Measurements from ENCODE around the gene DPM3.

DPM3 gene

DNA sequence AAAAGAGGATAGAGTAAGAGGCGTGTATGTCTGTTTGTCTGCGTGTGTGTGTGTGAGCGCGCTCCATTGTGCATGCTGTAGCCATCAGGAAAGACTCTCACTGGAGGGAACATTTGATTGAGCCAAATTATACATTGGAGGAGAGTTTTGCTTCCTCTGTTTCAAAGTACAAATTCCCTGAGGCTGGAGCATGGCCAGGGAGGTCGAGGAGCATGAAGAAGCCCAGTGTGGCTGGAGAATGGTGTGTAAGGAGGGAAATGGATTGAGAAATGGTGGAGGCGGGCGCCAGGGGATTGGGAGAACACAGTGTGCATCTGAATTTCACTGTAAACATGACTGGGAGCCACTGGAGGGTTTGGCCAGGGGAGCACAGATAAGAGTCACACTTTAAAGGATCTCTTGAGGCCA lies 34.7 kb downstream of the DPM3 start:
- H3K4me1 ChIP-seq (ENCODE audit: low read length) = no peaks in the 10 kb centered on the region
- no peaks in the 10 kb centered on the region for H3K9me3 ChIP-seq (replicated peaks; ENCODE audit: insufficient read depth, low read length)
- no peak for DNase-seq
- no peak overlapping the region for H3K27ac ChIP-seq (ENCODE audit: low read length)
- no peaks in the 10 kb centered on the region for H4K20me1 ChIP-seq (ENCODE audit: insufficient read depth, low read length)
- no peak overlapping the region for H3K4me2 ChIP-seq (ENCODE audit: low read depth, low read length)
- no peaks in the 10 kb centered on the region for H3F3A ChIP-seq (ENCODE audit: insufficient read depth, low read length)
- TF ChIP-seq EZH2phosphoT487 (IDR thresholded peaks at IDR 0.05; ENCODE audit: low read length) (no peak), EZH2 (optimal IDR thresholded peaks at IDR 0.05; ENCODE audit: low read depth, low read length) (no peak)
- TF ChIP-seq, protein P1, sequence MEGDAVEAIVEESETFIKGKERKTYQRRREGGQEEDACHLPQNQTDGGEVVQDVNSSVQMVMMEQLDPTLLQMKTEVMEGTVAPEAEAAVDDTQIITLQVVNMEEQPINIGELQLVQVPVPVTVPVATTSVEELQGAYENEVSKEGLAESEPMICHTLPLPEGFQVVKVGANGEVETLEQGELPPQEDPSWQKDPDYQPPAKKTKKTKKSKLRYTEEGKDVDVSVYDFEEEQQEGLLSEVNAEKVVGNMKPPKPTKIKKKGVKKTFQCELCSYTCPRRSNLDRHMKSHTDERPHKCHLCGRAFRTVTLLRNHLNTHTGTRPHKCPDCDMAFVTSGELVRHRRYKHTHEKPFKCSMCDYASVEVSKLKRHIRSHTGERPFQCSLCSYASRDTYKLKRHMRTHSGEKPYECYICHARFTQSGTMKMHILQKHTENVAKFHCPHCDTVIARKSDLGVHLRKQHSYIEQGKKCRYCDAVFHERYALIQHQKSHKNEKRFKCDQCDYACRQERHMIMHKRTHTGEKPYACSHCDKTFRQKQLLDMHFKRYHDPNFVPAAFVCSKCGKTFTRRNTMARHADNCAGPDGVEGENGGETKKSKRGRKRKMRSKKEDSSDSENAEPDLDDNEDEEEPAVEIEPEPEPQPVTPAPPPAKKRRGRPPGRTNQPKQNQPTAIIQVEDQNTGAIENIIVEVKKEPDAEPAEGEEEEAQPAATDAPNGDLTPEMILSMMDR (IDR thresholded peaks at IDR 0.05; ENCODE audit: low read length) = no peak
- H3K4me3 ChIP-seq (ENCODE audit: low read length) = no peak overlapping the region
- H3K9me2 ChIP-seq (replicated peaks; ENCODE audit: insufficient read depth, low read length) = no peaks in the 10 kb centered on the region
- H3K36me3 ChIP-seq (replicated peaks; ENCODE audit: insufficient read depth, low read length) = no peaks in the 10 kb centered on the region
- no peak overlapping the region for H2AFZ ChIP-seq (ENCODE audit: low read length)
- no peak overlapping the region for H3K9ac ChIP-seq (ENCODE audit: low read length)
- no peaks in the 10 kb centered on the region for H3K79me2 ChIP-seq (ENCODE audit: low read length)
- H3K27me3 ChIP-seq (replicated peaks; ENCODE audit: insufficient read depth, low read length) = peaks cover 30% of the 10 kb centered on the region

DNA sequence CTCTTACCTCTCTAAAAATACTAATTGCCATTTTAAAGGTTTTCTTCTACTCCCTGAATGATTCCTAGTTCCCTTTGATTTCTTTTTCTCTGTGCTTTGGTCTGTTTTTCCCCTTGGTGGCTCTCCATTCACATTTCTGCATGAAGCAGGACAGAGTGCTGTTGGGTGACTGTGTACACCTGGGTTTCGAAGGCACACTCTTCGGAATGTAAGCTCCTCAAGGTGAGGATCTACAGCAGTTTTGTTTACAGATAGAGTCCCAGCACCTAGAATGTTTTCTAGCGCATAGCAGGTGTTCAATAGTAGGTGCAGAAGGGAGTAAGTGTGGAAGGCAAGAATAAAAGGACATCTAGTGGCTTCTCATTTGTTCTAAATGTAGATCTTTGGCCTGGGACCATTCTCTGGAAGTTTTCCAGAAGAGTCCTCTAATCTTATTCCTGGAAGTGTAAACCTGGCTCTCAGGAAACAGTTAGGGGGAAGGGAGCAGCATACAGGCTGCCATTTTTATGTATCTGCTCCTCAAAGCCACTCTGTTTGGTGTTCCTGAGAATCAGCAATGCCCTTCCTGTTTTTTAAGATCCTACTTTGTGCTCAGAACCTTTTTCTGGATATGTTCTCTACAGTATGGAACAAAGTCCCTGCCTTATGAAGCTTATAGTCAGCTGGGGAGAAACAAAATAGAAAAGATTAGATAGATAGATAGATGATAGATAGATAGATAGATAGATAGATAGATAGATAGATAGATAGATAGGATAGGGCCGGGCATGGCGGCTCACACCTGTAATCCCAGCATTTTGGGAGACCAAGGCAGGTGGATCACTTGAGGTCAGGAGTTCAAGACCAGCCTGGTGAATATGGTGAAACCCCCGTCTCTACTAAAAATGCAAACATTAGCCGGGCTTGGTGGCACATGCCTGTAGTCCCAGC lies 35.5 kb downstream of the DPM3 start:
- no peaks in the 10 kb centered on the region for H4K20me1 ChIP-seq (ENCODE audit: insufficient read depth, low read length)
- no peak overlapping the region for H2AFZ ChIP-seq (ENCODE audit: low read length)
- H3K27ac ChIP-seq (ENCODE audit: low read length) = no peak overlapping the region
- DNase-seq = no peak
- no peak overlapping the region for H3K4me3 ChIP-seq (ENCODE audit: low read length)
- H3F3A ChIP-seq (ENCODE audit: insufficient read depth, low read length) = no peaks in the 10 kb centered on the region
- H3K9me2 ChIP-seq (replicated peaks; ENCODE audit: insufficient read depth, low read length) = no peaks in the 10 kb centered on the region
- no peaks in the 10 kb centered on the region for H3K9me3 ChIP-seq (replicated peaks; ENCODE audit: insufficient read depth, low read length)
- H3K9ac ChIP-seq (ENCODE audit: low read length) = no peak overlapping the region
- TF ChIP-seq EZH2phosphoT487 (IDR thresholded peaks at IDR 0.05; ENCODE audit: low read length) (no peak), EZH2 (optimal IDR thresholded peaks at IDR 0.05; ENCODE audit: low read depth, low read length) (no peak)
- no peak overlapping the region for H3K4me2 ChIP-seq (ENCODE audit: low read depth, low read length)
- H3K36me3 ChIP-seq (replicated peaks; ENCODE audit: insufficient read depth, low read length) = no peaks in the 10 kb centered on the region
- peaks cover 30% of the 10 kb centered on the region for H3K27me3 ChIP-seq (replicated peaks; ENCODE audit: insufficient read depth, low read length)
- H3K79me2 ChIP-seq (ENCODE audit: low read length) = no peaks in the 10 kb centered on the region
- no peaks in the 10 kb centered on the region for H3K4me1 ChIP-seq (ENCODE audit: low read length)

DNA sequence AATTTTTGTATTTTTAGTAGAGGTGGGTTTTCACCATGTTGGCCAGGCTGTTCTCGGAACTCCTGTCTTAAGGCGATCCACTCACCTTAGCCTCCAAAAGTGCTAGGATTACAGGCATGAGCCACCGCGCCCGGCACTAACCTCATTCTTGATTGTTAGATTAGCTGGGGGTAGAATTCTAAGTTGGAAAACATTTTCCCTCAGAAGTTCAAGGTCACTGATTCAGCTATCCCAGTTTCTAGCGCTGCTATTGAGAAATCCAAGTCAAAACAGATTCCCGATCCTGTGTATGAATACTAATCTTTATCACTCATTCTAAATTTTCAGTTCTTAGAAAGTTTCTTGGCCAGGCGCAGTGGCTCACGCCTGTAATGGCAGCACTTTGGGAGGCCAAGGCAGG lies 37.0 kb downstream of the DPM3 start:
- Histone ChIP-seq H3K27ac (ENCODE audit: low read length) (no peak overlapping the region), H3K4me1 (ENCODE audit: low read length) (no peaks in the 10 kb centered on the region), H3K4me2 (ENCODE audit: low read depth, low read length) (no peak overlapping the region), H3K9me3 (replicated peaks; ENCODE audit: insufficient read depth, low read length) (no peaks in the 10 kb centered on the region), H3K9ac (ENCODE audit: low read length) (no peak overlapping the region), H4K20me1 (ENCODE audit: insufficient read depth, low read length) (no peaks in the 10 kb centered on the region), H3K36me3 (replicated peaks; ENCODE audit: insufficient read depth, low read length) (no peaks in the 10 kb centered on the region), H3K4me3 (ENCODE audit: low read length) (no peak overlapping the region), H3K9me2 (replicated peaks; ENCODE audit: insufficient read depth, low read length) (no peaks in the 10 kb centered on the region), H2AFZ (ENCODE audit: low read length) (no peak overlapping the region), H3K27me3 (replicated peaks; ENCODE audit: insufficient read depth, low read length) (peaks cover 30% of the 10 kb centered on the region), H3F3A (ENCODE audit: insufficient read depth, low read length) (no peaks in the 10 kb centered on the region), H3K79me2 (ENCODE audit: low read length) (no peaks in the 10 kb centered on the region)
- no peak for DNase-seq
- TF ChIP-seq, protein P1 (IDR thresholded peaks at IDR 0.05; ENCODE audit: low read length) = no peak

DNA sequence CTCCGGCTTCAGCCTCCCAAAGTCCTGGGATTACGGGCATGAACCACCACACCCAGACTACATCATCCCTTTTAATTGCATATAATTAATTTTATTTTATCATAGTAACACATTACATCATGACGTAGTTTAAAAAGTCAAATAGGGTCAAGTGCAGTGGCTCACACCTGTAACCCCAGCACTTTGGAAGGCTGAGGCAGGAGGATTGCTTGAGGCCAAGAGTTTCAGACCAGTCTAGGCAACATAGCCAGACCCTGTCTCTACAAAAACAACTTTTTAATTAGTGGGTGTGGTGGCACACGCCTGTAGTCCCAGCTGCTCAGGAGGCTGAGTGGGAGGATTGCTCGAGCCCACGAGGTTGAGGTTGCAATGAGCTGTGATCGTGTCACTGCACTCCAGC lies 41.0 kb downstream of the DPM3 start:
- Histone ChIP-seq H3K9me3 (replicated peaks; ENCODE audit: insufficient read depth, low read length) (no peaks in the 10 kb centered on the region), H3K27me3 (replicated peaks; ENCODE audit: insufficient read depth, low read length) (peaks cover 31% of the 10 kb centered on the region), H2AFZ (ENCODE audit: low read length) (no peak overlapping the region), H3K4me3 (ENCODE audit: low read length) (no peak overlapping the region), H3K4me1 (ENCODE audit: low read length) (peaks cover 4% of the 10 kb centered on the region), H3K9me2 (replicated peaks; ENCODE audit: insufficient read depth, low read length) (no peaks in the 10 kb centered on the region), H3K9ac (ENCODE audit: low read length) (no peak overlapping the region), H3F3A (ENCODE audit: insufficient read depth, low read length) (no peaks in the 10 kb centered on the region), H3K27ac (ENCODE audit: low read length) (no peak overlapping the region), H3K4me2 (ENCODE audit: low read depth, low read length) (no peak overlapping the region), H3K79me2 (ENCODE audit: low read length) (no peaks in the 10 kb centered on the region), H3K36me3 (replicated peaks; ENCODE audit: insufficient read depth, low read length) (no peaks in the 10 kb centered on the region), H4K20me1 (ENCODE audit: insufficient read depth, low read length) (no peaks in the 10 kb centered on the region)
- no peak for TF ChIP-seq EZH2phosphoT487 (IDR thresholded peaks at IDR 0.05; ENCODE audit: low read length)
- DNase-seq = no peak
